Measurements from ENCODE around the gene NPRL2.
"Not testable (repeated sequence)": the region's sequence is repeated elsewhere in the genome, so short reads cannot be mapped to it uniquely, and the experiment has no call there.

NPRL2 gene

DNA sequence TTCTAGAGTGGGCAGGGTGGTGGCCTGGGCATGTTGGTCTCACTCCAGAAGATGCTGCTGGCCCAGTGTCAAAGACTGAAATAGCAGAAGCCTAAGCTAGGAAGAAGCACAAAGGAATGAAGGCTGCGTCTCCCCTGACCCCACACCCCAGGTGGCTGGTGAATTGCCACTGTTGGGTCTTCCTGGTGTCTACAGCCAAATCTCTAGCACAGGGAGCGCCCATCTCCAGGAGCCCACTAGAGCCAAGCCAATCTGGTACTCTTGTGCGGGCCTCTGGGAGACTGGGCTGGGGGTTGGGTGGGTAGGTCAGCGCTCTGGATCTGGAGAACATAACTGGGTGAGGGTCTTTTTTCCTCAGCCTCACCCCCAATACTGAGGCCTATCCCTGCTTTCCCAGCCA lies 23.4 kb downstream of the NPRL2 start:
- ATAC-seq (no peak), DNase-seq (no peak)

DNA sequence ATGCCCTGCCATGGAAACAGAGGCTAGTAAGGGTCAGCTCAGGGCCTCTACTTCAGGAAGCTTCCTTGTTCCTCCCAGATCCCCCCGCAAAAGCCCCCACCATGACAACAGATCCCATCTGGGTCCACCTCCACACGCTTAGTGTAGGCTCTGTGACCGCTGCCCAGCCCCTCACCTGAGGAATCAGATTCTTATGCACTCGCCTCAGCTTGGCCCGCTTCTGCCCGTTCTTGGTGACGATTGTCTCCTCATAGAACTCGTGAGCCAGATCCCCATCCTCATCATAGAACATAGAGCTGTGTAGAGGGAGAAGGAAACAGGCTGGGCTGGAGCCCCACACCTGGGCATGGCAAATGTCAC lies 24.4 kb downstream of the NPRL2 start:
- ATAC-seq (no peak), DNase-seq (no peak)

DNA sequence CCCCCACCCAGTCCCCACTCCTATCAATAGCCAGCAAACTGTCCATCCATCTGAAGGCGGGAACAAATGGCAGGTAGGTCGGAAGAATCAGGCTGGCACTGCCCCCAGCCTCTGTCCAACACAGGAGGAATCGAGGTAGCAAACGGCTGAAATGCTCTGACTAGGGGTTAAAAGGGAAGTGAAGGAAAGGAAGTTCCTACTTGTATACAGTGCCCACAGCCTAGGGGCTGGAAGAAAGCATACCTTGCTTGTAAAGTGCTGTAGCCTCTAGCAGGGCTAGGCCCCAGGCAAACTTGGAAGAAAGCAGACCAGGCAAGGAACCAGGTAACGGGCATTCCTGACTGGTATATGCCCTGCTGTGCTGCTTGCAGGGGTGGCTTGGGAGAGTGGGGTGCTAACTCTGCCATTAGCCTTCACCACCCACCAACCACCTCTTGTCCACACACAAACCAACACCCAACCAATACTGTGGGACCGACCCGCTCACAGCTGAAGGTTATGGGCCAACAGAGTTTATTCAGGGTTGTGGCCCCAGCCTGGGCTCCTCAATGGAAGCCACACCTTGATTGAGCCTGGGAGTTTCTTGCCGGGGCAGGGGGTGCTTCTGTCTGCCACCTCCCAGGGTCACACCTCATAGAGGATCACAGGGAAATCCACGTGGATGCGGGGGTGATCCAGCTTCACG lies 24.9 kb downstream of the NPRL2 start:
- DNase-seq: no peak
- no peak for ATAC-seq

DNA sequence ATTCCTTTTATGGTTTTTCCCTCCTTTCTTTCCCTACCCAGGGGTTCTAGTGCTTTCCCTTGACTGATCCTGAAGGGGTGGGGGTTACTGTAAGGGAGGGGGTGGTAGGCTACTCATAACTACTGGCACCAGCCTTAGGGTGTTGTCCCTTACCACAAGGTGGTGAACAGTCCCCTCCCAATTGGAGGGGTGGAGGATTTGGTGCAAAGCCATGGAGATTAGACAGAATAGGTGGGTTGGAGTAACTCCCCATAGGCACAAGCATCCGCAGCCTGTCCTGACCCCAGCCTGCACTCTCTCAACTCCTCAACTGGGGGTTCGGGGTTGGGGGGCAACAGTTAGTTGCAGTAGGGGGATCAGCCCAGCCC lies 25.5 kb downstream of the NPRL2 start:
- ATAC-seq (no peak), DNase-seq (no peak)

DNA sequence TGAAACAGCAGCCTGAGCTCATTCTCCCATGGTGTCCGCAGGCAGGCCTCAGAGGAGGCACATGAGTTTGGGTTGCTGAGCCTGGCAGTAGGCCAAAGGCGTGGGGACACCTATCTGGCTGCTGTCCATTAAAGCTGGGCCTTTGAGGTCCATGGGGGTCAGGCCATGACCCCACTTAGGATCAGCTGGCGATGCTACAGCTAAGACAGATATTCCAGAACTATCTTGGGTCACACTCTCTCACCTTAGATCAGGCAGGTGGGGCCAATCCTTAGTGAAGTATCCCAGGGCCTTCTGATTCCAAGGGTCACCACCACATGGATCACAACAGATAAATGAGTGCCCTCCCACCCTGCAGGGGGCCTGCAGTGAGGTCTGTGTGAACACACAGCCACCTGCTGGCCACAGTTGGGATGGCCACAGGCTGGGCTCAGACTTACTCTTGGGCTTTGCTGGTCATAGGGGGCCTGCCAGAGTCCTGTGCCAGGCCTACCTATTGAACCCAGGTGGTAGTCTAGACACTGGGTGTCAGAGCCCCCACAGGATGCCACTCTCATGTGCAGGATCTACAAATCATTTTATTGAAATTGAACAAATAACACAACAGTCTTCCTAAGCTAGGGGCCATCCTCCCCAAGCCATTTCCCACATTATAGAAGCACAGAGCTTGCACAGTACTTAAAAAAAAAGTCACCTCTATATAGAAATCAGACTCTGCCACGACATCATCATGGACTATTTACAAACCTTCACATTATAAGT lies 26.0 kb downstream of the NPRL2 start:
- peak; percentile 80 for DNase-seq
- peak; percentile 39 for ATAC-seq

DNA sequence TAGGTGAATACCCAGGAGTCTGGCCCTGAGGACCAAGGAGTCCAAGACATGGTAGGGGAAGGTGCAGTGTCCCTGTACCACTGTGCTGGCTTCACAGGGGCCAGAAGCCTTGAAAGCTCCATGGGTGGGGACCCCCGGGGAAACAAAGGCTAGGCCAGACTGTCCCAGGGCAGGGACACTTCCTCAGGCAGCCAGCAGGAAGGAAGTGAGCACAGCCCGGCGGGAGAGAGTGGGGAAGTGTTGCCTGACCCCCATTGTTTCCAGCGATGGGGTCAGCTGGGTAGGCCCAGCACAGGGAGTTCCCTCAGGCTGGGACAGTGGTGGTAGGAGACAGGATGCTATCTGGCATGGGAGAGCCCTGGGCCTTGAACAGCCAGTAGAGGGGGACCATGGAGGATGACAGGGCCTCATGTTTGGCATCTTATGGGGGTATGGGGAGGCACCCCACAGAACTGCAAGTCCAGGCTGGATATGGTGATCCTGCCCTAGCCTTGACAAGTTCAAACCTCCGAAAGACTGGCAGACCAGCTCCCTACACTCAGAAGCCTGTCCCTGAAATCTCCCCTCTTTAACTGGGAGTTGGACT lies 26.9 kb downstream of the NPRL2 start:
- ATAC-seq: no peak
- DNase-seq: no peak

DNA sequence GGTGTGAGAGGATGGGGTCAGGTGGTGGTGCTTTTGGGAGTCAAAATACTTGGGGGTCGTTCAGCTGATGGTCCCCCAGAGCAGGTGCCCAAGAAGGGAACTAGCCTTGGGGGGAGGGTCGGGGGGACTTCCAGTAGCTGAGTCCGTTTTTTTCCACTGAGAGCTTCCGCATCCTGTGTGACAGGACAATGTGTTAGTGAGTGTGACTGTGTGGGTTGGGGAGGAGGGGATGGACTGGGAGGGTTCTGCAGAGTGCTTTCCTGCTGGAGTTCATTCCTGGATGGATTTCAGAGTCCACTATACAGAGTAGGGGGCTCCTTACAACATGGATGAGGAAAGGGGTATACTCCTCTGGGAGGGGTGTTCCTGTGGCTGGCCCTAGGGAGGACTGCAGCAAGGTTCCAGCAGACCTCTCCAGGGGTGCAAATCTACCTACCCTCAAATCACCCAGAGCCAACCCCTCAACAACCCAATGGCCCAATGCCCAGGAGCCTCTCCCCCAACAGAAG lies 27.4 kb downstream of the NPRL2 start:
- DNase-seq (no peak), ATAC-seq (no peak)

DNA sequence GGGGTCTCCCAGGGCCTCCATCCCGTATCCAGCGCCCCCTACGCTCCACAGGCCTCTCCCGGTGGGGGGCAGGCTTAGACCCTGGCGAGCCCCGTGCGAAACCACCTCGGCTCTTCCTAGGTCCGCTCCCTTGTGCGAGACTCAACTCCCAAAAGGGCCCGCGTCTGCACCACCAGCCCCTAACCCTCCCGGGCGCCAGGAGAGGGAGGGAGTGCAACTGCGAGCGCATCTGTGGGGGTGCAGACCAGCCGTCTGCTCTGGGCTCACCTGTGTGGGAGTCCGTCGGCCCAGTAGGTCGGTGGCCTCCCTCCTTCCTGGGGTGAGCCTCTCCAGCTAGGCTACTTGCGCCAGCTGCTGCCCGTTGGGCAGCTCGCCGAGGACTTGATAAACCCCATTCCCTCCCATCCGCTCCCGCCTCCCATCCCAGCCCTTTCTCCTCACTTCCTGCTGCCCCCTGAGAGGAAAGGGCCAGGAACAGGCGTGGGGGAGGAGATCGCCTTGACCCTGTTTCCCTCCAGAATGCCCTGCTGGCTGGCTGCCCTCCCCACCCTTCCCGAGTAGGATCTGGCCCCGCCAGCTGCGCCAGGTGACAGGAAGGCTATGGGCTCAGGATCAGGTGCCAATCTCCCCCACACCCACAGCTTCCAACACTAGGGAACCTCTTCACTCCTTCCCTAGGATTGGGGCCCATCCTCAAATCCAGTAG lies 28.0 kb downstream of the NPRL2 start, which contains the start of gene HYAL2:
HYAL2 (minus strand) TSS at position 360 of the 706 bp plus-strand sequence. CDS start 2,256 bp downstream, outside the sequence.
- no peak for ATAC-seq

DNA sequence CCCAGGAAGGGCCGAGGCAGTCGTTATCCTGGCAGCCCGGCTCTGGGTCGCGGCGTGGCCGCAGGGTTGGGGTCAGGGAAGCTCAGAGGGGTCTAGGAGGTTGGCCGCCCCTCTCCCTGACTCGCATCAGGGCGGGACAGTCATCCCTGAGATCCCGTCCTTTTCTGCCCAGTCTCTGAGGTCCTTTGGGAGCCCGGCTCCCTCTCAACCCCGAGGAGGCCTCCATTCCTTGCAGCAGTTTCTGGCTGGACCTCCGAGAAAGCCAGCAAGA lies 28.5 kb downstream of the NPRL2 start:
- no peak for ATAC-seq
- DNase-seq: no peak

More for the DNA sequence above, 28.0 kb downstream of the NPRL2 start, which contains the start of gene HYAL2:
- DNase-seq: no peak

DNA sequence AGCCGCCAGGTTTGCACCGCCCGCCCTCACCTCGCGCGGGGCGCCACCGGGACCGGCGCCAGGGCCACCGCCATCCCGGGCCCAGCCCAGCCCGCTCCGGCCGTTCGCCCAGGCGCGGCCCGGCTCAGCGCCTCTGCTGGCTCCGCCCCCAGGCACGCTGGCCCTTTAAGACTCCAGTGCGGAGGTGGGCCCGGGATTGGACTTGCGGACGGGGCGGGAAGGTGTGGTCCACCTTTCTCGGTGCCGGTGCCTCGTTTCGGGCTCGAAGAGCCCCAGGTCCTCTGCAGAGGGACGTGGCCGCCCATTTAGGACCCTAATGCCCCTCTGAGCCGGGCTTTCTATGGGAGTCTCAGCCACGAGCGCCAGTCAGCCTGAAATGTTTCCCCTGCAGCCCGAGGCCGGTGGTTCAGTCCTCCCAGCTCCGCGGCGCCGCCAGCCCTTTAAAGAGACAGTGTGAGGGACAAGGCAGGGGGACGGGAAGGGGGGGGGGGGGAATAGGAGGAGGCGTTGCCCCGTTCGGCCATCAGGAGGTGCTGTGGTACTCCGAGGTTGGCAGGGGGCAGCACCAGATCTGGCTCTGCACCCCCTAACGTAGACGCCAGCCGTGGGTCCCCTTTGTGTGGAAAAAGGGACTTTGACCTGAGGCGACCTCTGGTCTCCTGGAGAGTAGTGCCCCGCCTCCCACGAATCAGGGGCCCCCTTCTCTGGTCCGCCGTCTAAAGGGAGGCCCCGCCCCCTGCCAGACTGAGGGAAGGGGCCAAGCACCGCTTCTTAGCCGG lies 29.1 kb downstream of the NPRL2 start:
- DNase-seq (peak; percentile 86), ATAC-seq (peak; percentile 81)

DNA sequence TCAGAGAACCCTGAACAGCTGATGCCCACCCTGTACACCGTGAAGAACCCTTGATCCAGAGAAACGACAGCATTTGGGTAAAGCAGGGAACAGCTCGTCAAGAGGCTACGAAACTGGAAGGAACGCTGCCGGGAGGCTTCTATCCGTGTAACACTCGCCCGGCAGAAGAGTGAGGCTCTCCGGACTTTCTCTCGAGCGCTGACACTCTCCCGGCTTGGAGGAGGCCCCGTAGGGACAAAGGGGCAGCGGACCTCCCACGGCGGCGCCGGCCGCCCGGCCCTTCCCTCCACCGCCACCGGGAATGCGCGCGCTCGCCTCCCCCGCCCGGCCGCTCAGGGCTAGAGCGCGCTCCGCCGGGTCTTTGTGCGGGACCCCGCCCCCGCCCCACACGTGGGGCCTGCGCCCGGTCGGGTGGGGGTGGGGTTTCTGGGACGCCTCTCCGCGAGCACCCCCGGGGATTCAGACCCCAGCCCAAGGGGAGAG lies 29.7 kb downstream of the NPRL2 start:
- peak; percentile 74 for DNase-seq
- ATAC-seq: peak; percentile 55

DNA sequence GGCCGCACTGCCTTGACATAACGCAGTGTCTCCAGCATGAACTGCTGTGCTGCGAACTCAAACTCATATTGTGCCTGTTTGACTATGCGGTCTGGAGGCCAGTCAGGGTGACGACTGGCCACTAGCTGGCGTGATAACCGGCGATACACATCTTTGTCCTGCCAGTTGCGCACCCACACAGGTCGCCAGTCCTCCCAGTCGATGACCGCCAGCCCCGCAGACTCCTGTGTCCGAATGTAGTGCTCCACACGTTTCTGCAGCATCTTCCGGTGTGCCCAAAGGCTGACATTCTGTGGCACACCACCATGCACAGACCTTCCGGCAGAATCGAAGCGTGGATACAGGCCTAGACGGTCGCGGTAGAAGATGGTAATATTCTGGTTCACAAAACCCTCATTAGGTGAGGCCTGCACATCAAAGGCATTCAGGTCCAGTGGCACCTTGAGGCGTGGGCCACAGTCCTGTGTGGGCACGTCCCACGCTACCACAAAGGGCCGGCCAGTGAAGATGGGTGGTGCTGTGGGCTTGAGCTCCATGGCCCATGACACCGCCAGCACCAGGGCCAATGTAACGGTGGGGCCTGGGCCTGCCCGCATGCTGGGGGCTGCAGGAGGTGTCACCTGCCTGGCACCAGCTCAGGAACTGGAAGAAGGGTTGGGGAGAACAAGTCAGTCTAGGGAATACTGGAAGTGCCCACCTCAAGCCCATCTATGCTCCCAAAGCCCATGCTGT lies 30.5 kb downstream of the NPRL2 start:
- no peak for ATAC-seq
- DNase-seq: no peak

DNA sequence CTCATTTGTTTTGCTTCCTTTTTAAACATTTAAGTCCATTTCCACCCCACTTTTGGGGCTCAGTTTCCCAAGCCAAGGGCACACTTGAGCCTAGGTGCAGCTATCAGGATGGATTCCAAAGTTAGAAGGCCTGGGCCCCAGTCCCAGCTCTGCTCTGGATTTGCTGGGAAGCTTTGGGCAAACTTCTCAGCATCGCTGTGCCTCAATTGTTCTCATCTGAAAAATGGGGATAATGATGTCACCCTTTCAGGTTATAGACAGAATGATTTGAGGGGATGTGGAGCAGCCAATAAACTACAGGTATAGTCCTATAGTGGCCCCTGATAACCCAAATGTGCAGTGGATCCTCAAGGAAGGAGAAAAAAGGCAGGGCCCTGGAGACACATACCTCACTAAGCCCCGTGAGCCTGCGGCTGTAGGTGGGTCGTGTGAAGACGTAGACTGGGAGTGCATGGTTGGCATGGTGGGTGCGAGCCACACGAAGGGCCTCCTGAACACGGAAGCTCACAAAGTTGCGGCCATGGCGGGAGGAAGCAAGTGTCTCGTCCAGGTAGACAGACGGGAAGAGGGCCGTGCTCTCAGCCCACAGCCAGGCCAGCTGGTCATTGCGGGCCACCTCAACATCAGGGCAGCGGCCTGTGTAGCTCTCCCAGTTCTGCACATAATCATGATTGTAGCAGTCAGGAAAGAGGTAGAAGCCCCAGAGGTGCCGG lies 31.2 kb downstream of the NPRL2 start:
- no peak for DNase-seq

DNA sequence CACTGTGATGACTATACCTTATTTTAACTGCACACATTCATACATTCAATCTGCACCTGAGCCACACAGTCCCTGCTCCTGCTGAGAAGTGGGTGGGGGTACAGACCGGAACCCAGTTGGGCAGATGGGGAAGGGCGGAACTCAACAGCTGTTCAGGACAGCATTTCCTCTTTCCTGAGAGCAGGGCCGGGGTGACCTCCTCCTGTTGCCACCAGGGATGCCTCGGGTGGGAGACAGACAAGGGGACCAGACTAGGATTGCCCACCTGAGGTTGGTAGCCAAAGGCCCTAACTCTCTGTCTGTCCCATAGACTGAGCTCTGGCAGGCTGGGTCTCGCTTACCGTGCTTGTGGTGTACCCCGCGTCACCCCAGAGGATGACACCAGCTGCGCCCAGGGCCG lies 32.0 kb downstream of the NPRL2 start:
- DNase-seq: no peak
- no peak for ATAC-seq

More for the DNA sequence above, 31.2 kb downstream of the NPRL2 start:
- no peak for ATAC-seq

DNA sequence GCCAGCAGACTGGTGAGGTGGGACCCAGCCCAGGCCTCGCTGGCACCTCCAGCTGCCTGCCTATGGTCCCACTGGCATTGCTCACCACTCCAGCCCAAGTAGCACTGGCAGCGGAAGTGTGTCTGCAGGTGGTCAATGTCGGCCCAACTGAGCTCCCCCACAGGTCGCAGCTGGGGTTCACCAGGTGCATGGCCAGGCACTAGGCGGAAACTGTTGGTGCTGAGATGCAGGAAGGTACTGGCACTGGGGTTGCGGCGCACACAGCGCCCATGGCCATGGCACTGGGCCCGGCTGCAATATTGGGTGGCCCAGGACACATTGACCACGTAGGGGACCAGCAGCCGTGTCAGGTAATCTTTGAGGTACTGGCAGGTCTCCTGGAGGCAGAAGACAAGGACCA lies 32.4 kb downstream of the NPRL2 start:
- no peak for DNase-seq

DNA sequence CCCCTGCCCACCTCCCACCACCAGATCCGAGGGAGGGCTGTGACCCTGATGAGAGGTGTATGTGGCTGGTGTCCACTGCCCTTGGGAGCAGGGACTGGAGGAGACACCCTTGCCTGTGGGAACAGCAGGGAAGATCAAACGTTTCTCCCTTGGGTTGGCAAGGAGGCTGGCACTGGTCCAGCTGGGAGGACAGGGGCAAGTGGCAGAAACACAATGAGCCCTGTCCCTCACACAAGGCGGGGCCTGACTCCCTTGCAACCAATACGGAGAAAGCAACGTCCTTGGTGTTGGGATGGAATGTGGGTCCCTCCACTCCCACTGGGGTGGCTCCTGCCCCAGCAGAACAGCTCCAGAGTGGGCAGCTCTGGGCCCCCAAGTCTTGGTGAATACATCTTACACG lies 33.3 kb downstream of the NPRL2 start:
- ATAC-seq: no peak
- no peak for DNase-seq

More for the DNA sequence above, 32.4 kb downstream of the NPRL2 start:
- no peak for ATAC-seq

DNA sequence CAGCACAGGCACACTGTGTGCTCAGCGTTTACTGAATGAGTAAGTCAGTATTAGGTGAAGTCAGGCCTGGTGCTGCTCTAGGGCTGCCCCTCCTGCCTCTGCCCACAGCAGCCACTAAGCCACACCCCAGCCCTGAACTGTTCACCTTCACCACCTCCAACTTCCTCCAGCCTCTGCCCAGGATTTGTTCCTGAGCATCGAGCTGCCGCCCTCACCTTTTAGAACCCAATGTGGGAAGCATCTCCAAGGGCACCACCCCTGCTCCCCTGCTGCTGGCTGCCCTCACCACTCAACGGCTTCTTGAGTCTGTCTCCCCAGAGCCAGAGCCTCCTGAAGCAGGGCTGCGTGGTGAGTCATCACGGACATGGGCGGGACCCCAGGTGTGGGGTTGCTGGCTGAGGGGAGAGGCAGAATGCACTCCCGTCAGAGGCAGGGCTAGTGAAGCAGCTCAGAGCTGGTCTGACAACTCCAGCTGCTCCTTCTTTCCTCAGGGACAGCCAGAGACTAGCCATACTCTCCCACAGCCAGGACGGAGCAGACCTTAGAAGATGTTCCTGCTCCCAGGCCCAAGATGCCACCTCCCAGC lies 33.8 kb downstream of the NPRL2 start:
- ATAC-seq (peak; percentile 33), DNase-seq (peak; percentile 63)

DNA sequence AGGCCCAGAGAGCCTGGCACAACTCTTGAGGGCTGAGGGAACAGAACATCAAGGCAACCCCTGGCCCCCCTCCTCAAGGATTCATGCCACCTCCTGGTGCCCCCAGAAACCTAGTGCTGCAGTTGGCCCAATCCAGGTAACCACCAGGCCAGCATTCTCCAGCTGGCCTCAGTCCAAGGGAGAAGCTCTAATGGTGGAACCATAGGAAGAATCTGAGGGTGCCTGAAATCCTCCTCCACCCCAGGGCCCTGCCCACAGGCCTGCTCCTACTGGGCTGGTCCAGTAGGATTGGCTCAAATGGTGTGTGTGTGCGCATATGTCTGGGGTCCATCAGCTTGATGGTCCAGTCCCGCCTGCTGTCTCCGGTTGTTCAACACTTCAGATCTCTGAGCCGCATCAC lies 35.8 kb downstream of the NPRL2 start:
- DNase-seq: no peak
- ATAC-seq: no peak

DNA sequence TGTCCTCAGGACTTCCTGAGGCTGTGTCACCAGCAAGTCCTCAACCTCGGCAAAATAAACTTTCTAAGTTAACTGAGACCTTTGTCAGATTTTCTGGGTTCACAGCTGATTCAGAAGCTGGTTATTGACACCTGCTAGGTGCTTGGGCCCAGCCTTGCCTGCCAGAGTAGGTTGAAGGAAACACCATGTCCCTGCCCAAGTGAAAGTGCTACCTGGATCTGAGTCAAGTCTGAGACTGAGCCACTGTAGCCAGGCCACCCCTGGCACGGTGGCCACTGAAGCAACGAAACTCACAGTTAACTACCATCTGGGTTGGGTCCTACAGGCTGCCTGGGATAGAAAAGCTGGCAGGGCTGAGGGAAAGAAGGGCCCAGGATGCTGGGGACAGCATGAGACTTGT lies 36.2 kb downstream of the NPRL2 start:
- ATAC-seq (no peak), DNase-seq (no peak)

DNA sequence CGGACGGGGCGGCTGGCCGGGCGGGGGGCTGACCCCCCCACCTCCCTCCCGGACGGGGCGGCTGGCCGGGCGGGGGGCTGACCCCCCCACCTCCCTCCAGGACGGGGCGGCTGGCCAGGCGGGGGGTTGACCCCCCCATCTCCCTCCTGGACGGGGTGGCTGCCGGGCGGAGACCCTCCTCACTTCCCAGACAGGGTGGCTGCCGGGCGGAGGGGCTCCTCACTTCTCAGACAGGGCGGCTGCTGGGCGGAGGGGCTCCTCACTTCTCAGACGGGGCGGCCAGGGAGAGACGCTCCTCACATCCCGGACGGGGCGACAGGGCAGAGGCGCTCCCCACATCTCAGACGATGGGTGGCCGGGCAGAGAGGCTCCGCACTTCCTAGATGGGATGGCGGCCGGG lies 38.5 kb downstream of the NPRL2 start:
- DNase-seq, ATAC-seq: not testable (repeated sequence)
